Fibroblast of skin of right biceps (primary cell): ENCODE results near the gene DIPK1B.

Experiments used
- DNase-seq: peaks from one replicate; pipeline ENCODE4 v3.0.0-alpha.2; 2013

The DIPK1B gene

GRCh38 chr9:136740971-136741882 is 28.9 kb downstream of the DIPK1B start:
- no peak for DNase-seq

GRCh38 chr9:136741883-136742571 is 29.7 kb downstream of the DIPK1B start:
- no peak for DNase-seq

- no peak for DNase-seq
Measured at GRCh38 chr9:136742591-136743391, 30.4 kb downstream of the DIPK1B start, which contains the start of gene LCN10. Gene LCN10, minus strand, starts transcription at chr9:136742940. Its CDS starts 37 bp downstream, at chr9:136742903.

GRCh38 chr9:136743639-136744211 is 31.4 kb downstream of the DIPK1B start:
- no peak for DNase-seq

- DNase-seq, result no peak
Measured at GRCh38 chr9:136744773-136745172, 32.4 kb downstream of the DIPK1B start.

GRCh38 chr9:136745389-136746154 is 33.2 kb downstream of the DIPK1B start:
- no peak for DNase-seq

- no peak for DNase-seq
Measured at GRCh38 chr9:136746155-136746490, 33.8 kb downstream of the DIPK1B start.

GRCh38 chr9:136746621-136747020 is 34.2 kb downstream of the DIPK1B start:
- DNase-seq, result no peak

GRCh38 chr9:136747161-136748060 is 35.0 kb downstream of the DIPK1B start:
- DNase-seq, result no peak

GRCh38 chr9:136748201-136748600 is 35.8 kb downstream of the DIPK1B start, which contains the start of gene LCN6:
Gene LCN6, minus strand, starts transcription at chr9:136748525. Its CDS starts 42 bp downstream, at chr9:136748483.
- DNase-seq, result no peak

- no peak for DNase-seq
Measured at GRCh38 chr9:136748666-136749611, 36.6 kb downstream of the DIPK1B start.

- DNase-seq, result peak; percentile 8
Measured at GRCh38 chr9:136750526-136750925, 38.2 kb downstream of the DIPK1B start.

- no peak for DNase-seq
Measured at GRCh38 chr9:136751244-136751643, 38.9 kb downstream of the DIPK1B start.

- DNase-seq, result no peak
Measured at GRCh38 chr9:136751814-136752213, 39.4 kb downstream of the DIPK1B start.

GRCh38 chr9:136753371-136754058 is 41.1 kb downstream of the DIPK1B start:
- DNase-seq, result no peak

GRCh38 chr9:136754059-136754572 is 41.7 kb downstream of the DIPK1B start:
- DNase-seq, result no peak

GRCh38 chr9:136754626-136755301 is 42.4 kb downstream of the DIPK1B start:
- DNase-seq, result no peak
